IMR-90 (cell line): ENCODE measurements around the gene SLCO3A1. TPM values are rescaled to one million over a fixed set of nuclear protein-coding genes. Genes with fewer than 3 reads are reported as not detected.

Experiments used
- ATAC-seq: fragments of 200-7000 bp; cut with Tn5 transposase; 2 replicates; pipeline ENCODE4 v1.9.1; 2020; ENCODE audit warnings: low read depth, mild to moderate bottlenecking, moderate library complexity
- BruUV-seq: library from RNA; stranded (reverse); fragments of 400-500 nt; replicated peaks from 2 replicates; lab custom pipeline; 2021; lab: Mats Ljungman, UMichigan
- CTCF ChIA-PET: fragments of 300-600 bp; formaldehyde crosslinking; extraction: SDS; loops from one replicate; lab custom pipeline; 2021; ENCODE audit warnings: antibody characterized with exemption; lab: Yijun Ruan, JAX
- POLR2A ChIA-PET: fragments of 300-600 bp; sonication (Branson Sonifier 250); formaldehyde crosslinking; loops from one replicate; lab custom pipeline; 2022; ENCODE audit warnings: antibody characterized with exemption; ENCODE audit not compliant: unreplicated experiment; lab: Charles Lee
- DNase-seq: peaks from one replicate; pipeline ENCODE4 v3.0.0; 2013
- H2AFZ ChIP-seq: replicated peaks from 2 replicates; pipeline ENCODE3; 2013; ENCODE audit warnings: low read length, mild to moderate bottlenecking; ENCODE audit not compliant: poor library complexity
- H2AK5ac ChIP-seq: 2 replicates; pipeline ENCODE4 v1.6.1; 2013; ENCODE audit warnings: low read depth, low read length, inconsistent platforms
- H2AK9ac ChIP-seq: replicated peaks from 2 replicates; pipeline ENCODE3; 2013; ENCODE audit warnings: mild to moderate bottlenecking, low read depth, low read length, moderate library complexity; ENCODE audit not compliant: poor library complexity
- H2BK120ac ChIP-seq: 2 replicates; pipeline ENCODE4 v1.6.1; 2013; ENCODE audit warnings: low read depth, low read length, inconsistent platforms
- H2BK15ac ChIP-seq: 3 replicates; pipeline ENCODE4 v1.6.1; 2013; ENCODE audit warnings: low read depth, low read length, inconsistent platforms
- H2BK20ac ChIP-seq: 2 replicates; pipeline ENCODE4 v1.6.1; 2013; ENCODE audit warnings: low read depth, mild to moderate bottlenecking, inconsistent platforms, low read length, moderate library complexity
- H2BK5ac ChIP-seq: 2 replicates; pipeline ENCODE4 v1.6.1; 2013; ENCODE audit warnings: mild to moderate bottlenecking, low read depth, low read length, inconsistent platforms; ENCODE audit not compliant: poor library complexity, severe bottlenecking
- H3K14ac ChIP-seq: replicated peaks from 2 replicates; pipeline ENCODE4 v1.6.1; 2013; ENCODE audit warnings: low read depth, low read length, inconsistent platforms
- H3K18ac ChIP-seq: 2 replicates; pipeline ENCODE4 v1.6.1; 2013; ENCODE audit warnings: low read depth, low read length, control low read depth
- H3K23ac ChIP-seq: 2 replicates; pipeline ENCODE4 v1.6.1; 2013; ENCODE audit warnings: low read depth, low read length, inconsistent platforms
- H3K27ac ChIP-seq: 2 replicates; pipeline ENCODE4 v1.5.1; 2013; ENCODE audit warnings: mild to moderate bottlenecking, control low read depth, low read length; ENCODE audit not compliant: insufficient read depth
- H3K27me3 ChIP-seq: 2 replicates; pipeline ENCODE4 v1.6.1; 2013; ENCODE audit warnings: low read length; ENCODE audit not compliant: control insufficient read depth, insufficient read depth
- H3K36me3 ChIP-seq: 2 replicates; pipeline ENCODE4 v1.6.1; 2013; ENCODE audit warnings: low read length, mixed read lengths; ENCODE audit not compliant: control insufficient read depth, insufficient read depth
- H3K4ac ChIP-seq: 2 replicates; pipeline ENCODE4 v1.6.1; 2013; ENCODE audit warnings: low read depth, low read length, inconsistent platforms
- H3K4me1 ChIP-seq: 2 replicates; pipeline ENCODE4 v1.6.1; 2013; ENCODE audit warnings: low read length, mixed read lengths; ENCODE audit not compliant: control insufficient read depth, insufficient read depth
- H3K4me2 ChIP-seq: 2 replicates; pipeline ENCODE4 v1.6.1; 2013; ENCODE audit warnings: low read depth, mild to moderate bottlenecking, control low read depth, low read length, moderate library complexity
- H3K4me3 ChIP-seq: 2 replicates; pipeline ENCODE4 v1.5.1; 2013; ENCODE audit warnings: low read depth, mild to moderate bottlenecking, control low read depth, low read length, moderate library complexity; ENCODE audit not compliant: insufficient read depth
- H3K56ac ChIP-seq: 2 replicates; pipeline ENCODE4 v1.6.1; 2013; ENCODE audit warnings: low read length, inconsistent platforms; ENCODE audit not compliant: insufficient read depth; ENCODE audit errors: extremely low read depth
- H3K79me1 ChIP-seq, 2 experiments: 2 replicates each; pipeline ENCODE4 v1.6.1; 2013; ENCODE audit warnings: low read length in 2 of 2, inconsistent platforms in 1 of 2, low read depth in 1 of 2
- H3K9ac ChIP-seq: 2 replicates; pipeline ENCODE4 v1.6.1; 2013; ENCODE audit warnings: low read depth, low read length, control low read depth
- H3K9me1 ChIP-seq: 2 replicates; pipeline ENCODE4 v1.6.1; 2013; ENCODE audit warnings: low read length, inconsistent platforms; ENCODE audit not compliant: insufficient read depth
- H3K9me3 ChIP-seq: 2 replicates; pipeline ENCODE4 v1.6.1; 2013; ENCODE audit warnings: low read length; ENCODE audit not compliant: control insufficient read depth, insufficient read depth
- H4K20me1 ChIP-seq: 2 replicates; pipeline ENCODE4 v1.6.1; 2013; ENCODE audit warnings: low read length, inconsistent platforms; ENCODE audit not compliant: insufficient read depth
- H4K5ac ChIP-seq: 2 replicates; pipeline ENCODE4 v1.6.1; 2013; ENCODE audit warnings: mild to moderate bottlenecking, low read depth, low read length, control low read depth
- H4K8ac ChIP-seq, 2 experiments: 2 replicates each; pipeline ENCODE4 v1.6.1; 2013; ENCODE audit warnings: low read depth in 2 of 2, low read length in 2 of 2, control low read depth in 1 of 2, inconsistent platforms in 1 of 2
- H4K91ac ChIP-seq: 2 replicates; pipeline ENCODE4 v1.6.1; 2013; ENCODE audit warnings: low read depth, low read length, inconsistent platforms; ENCODE audit not compliant: insufficient read depth
- ELK1 ChIP-seq: fragments of 150-350 bp; IDR thresholded peaks from 2 replicates; pipeline ENCODE4 v1.6.1; 2016; ENCODE audit warnings: low read depth, mild to moderate bottlenecking, low read length, moderate library complexity, borderline replicate concordance
- RFX5 ChIP-seq: IDR thresholded peaks from 2 replicates; pipeline ENCODE4 v1.8.0; 2012; ENCODE audit warnings: low read depth, mild to moderate bottlenecking, low read length, moderate library complexity
- SMC3 ChIP-seq: fragments of 150-350 bp; IDR thresholded peaks from 2 replicates; pipeline ENCODE4 v1.6.1; 2016; ENCODE audit warnings: low read depth, mild to moderate bottlenecking, antibody characterized with exemption, low read length, moderate library complexity
- USF2 ChIP-seq: fragments of 150-350 bp; IDR thresholded peaks from 2 replicates; pipeline ENCODE4 v1.6.1; 2017; ENCODE audit warnings: mild to moderate bottlenecking, antibody characterized with exemption, low read length, low read depth
- WGBS, 2 experiments: methylation state at CpG; one replicate each; pipeline versions ENCODE4 v1.1.5 to v1.1.7; 2013; ENCODE audit warnings: missing lambda C conversion rate in 2 of 2; ENCODE audit not compliant: insufficient read length in 1 of 2; ENCODE audit errors: extremely low coverage in 2 of 2; 5-methylcytosine and 5-hydroxymethylcytosine counted together
- dilution Hi-C: fragments of 300-500 bp; cut with HindIII; formaldehyde crosslinking; loops from one replicate; pipeline ENCODE4 v1.14.3; 2018; ENCODE audit warnings: low sequenced_read_pairs; ENCODE audit not compliant: unreplicated experiment
- in situ Hi-C: fragments of 300-500 bp; cut with MboI; formaldehyde crosslinking; loops from 3 replicates; pipeline ENCODE4 v1.14.3; 2019; ENCODE audit warnings: low sequenced_read_pairs, inconsistent platforms, mixed read lengths
- intact Hi-C: fragments of 100-400 bp; cut with micrococcal nuclease; formaldehyde crosslinking; loops from 2 replicates; pipeline ENCODE4 v1.10.0; 2022
- polyA plus RNA-seq, 3 experiments: library from polyadenylated mRNA; depleted of rRNA; stranded (reverse); fragments of >200 nt; gene quantifications; 2 replicates each; pipeline ENCODE4 v1.2.3, GENCODE V29; 2012; ENCODE audit warnings: low replicate concordance in 1 of 3
- total RNA-seq: library from RNA; depleted of rRNA; stranded (reverse); fragments of >200 nt; gene quantifications from 2 replicates; pipeline ENCODE4 v1.2.3, GENCODE V29; 2012

SLCO3A1 gene
- total and polyA plus RNA-seq, 2 of the 4 experiments (the other 2 are of a cell fraction) = 4.7 to 8.1 TPM

GRCh38 chr15:91864664-91865063, 11.2 kb downstream of the SLCO3A1 start:
- POLR2A ChIA-PET = no interaction called here

More at GRCh38 chr15:91864664-91865063, 11.2 kb downstream of the SLCO3A1 start:
- no peak overlapping the region for H3K9ac ChIP-seq
- TF ChIP-seq SMC3 (no peak), ELK1 (no peak), USF2 (no peak), RFX5 (no peak)
- no peak overlapping the region for H2AK9ac ChIP-seq
- H2BK20ac ChIP-seq = no peak overlapping the region
- DNase-seq (no peak), ATAC-seq (no peak)
- no peak overlapping the region for H3K56ac ChIP-seq
- H2AFZ ChIP-seq = no peak overlapping the region
- CTCF ChIA-PET = no interaction called here
- no peak overlapping the region for H2BK5ac ChIP-seq
- no peak overlapping the region for H3K14ac ChIP-seq
- no peaks in the 10 kb centered on the region for H3K9me3 ChIP-seq
- no peak overlapping the region; the same call in 1 of the 2 replicates for H2AK5ac ChIP-seq
- no peak overlapping the region for H3K4ac ChIP-seq
- no peak overlapping the region for H4K91ac ChIP-seq
- in situ Hi-C loops (no loop called here), intact Hi-C loops (loop anchor here (5.0 kb wide), 2 partner anchors 63 to 108 kb away; no protein-coding TSS in a partner anchor), dilution Hi-C loops (no loop called here)
- 30% methylated on average over 2 of the region's 9 CpGs; no CpG with 5 or more reads in 1 of the 2 experiments for WGBS, 2 experiments
- no peaks in the 10 kb centered on the region for H3K27me3 ChIP-seq
- no peak overlapping the region for H3K27ac ChIP-seq
- no peak overlapping the region for H2BK120ac ChIP-seq
- no peaks in the 10 kb centered on the region for H3K36me3 ChIP-seq
- no peak overlapping the region for H2BK15ac ChIP-seq
- no TSS peak for BruUV-seq
- H3K4me1 ChIP-seq = peaks cover 17% of the 10 kb centered on the region
- H3K9me1 ChIP-seq = peaks cover 8% of the 10 kb centered on the region; the same call in 1 of the 2 replicates
- H3K18ac ChIP-seq = no peak overlapping the region
- no peak overlapping the region for H4K8ac ChIP-seq
- no peak overlapping the region for H3K23ac ChIP-seq
- H3K79me1 ChIP-seq = peaks cover 5 to 25% of the 10 kb centered on the region in 2 experiments; a peak in 2 of 4 replicates
- 0 out of 2 replicates have a peak, but pooled peaks cover 4% of the 10 kb centered on the region for H4K20me1 ChIP-seq
- H4K5ac ChIP-seq = no peak overlapping the region
- no peak overlapping the region for H3K4me2 ChIP-seq
- H3K4me3 ChIP-seq = no peak overlapping the region
